ENCODE results near the gene GPBAR1. TPM values are rescaled to one million over a fixed set of nuclear protein-coding genes. Genes with fewer than 3 reads are reported as not detected.

Gene GPBAR1
- total RNA-seq, 6 donors from 2014 or later = 0.33 to 6.4 (median 4.1) TPM

GRCh38 chr2:218281449-218281848 lies 20.6 kb downstream of the GPBAR1 start:
- DNase-seq = peak in 1 of 2 donors; percentile 78

GRCh38 chr2:218282173-218282991 lies 21.6 kb downstream of the GPBAR1 start:
- Histone ChIP-seq H3K27ac (peak overlapping the region; percentile 79 to 99 (median 90)), H3K36me3 (peaks cover 25 to 70% (median 52%) of the 10 kb centered on the region in 4 donors), H3K27me3 (no peaks in the 10 kb centered on the region), H3K4me3 (no peak overlapping the region), H3K9me3 (no peaks in the 10 kb centered on the region), H3K4me1 (peaks cover 52 to 64% (median 62%) of the 10 kb centered on the region in 4 donors)
- DNase-seq (peak in 1 of 2 donors; percentile 86), ATAC-seq (ENCODE audit: low FRiP score in 2 of 2) (peak in 1 of 2 donors; percentile 51)
- WGBS, 2 donors = 47 to 52% methylated on average over 10 to 17 of the region's 17 CpGs
- TF ChIP-seq POLR2AphosphoS5 (IDR thresholded peaks at IDR 0.05) (peak; percentile 22 to 59), EP300 (IDR thresholded peaks at IDR 0.05) (peak in 1 of 4 donors; percentile 34), POLR2A (IDR thresholded peaks at IDR 0.05) (no peak)

More at GRCh38 chr2:218281449-218281848, 20.6 kb downstream of the GPBAR1 start:
- Histone ChIP-seq H3K27me3 (no peaks in the 10 kb centered on the region), H3K4me1 (peaks cover 51 to 59% (median 53%) of the 10 kb centered on the region in 4 donors), H3K27ac (peak overlapping the region; percentile 79 to 99 (median 90)), H3K4me3 (no peak overlapping the region), H3K9me3 (no peaks in the 10 kb centered on the region), H3K36me3 (peaks cover 34 to 79% (median 62%) of the 10 kb centered on the region in 4 donors)
- TF ChIP-seq EP300 (IDR thresholded peaks at IDR 0.05) (no peak), POLR2A (IDR thresholded peaks at IDR 0.05) (no peak), POLR2AphosphoS5 (IDR thresholded peaks at IDR 0.05) (no peak), CTCF (IDR thresholded peaks at IDR 0.05) (no peak)
- no peak for ATAC-seq (ENCODE audit: low FRiP score in 2 of 2)
- WGBS, 2 donors = 35 to 47% methylated on average over 3 of the region's 3 CpGs

GRCh38 chr2:218284106-218284811 lies 23.4 kb downstream of the GPBAR1 start:
- Histone ChIP-seq H3K27me3 (no peaks in the 10 kb centered on the region), H3K36me3 (peaks cover 20 to 51% (median 34%) of the 10 kb centered on the region in 4 donors), H3K27ac (peak overlapping the region; percentile 79 to 100 (median 99)), H3K9me3 (no peaks in the 10 kb centered on the region), H3K4me1 (peaks cover 71 to 83% (median 80%) of the 10 kb centered on the region in 4 donors), H3K4me3 (peak overlapping the region in 1 of 4 donors; percentile 18)
- DNase-seq (peak in 1 of 2 donors; percentile 69), ATAC-seq (ENCODE audit: low FRiP score in 2 of 2) (peak in 1 of 2 donors; percentile 48)
- TF ChIP-seq CTCF (IDR thresholded peaks at IDR 0.05) (no peak), POLR2A (IDR thresholded peaks at IDR 0.05) (no peak), EP300 (IDR thresholded peaks at IDR 0.05) (no peak), POLR2AphosphoS5 (IDR thresholded peaks at IDR 0.05) (no peak)
- WGBS, 2 donors = 58 to 68% methylated on average over 13 to 16 of the region's 16 CpGs

- Histone ChIP-seq H3K27ac (peak overlapping the region; percentile 97 to 100 (median 99)), H3K36me3 (peaks cover 7 to 37% (median 20%) of the 10 kb centered on the region in 4 donors), H3K4me3 (peak overlapping the region in 2 of 4 donors; percentile 38 to 97), H3K4me1 (peaks cover 84 to 96% (median 94%) of the 10 kb centered on the region in 4 donors), H3K9me3 (no peaks in the 10 kb centered on the region), H3K27me3 (no peaks in the 10 kb centered on the region)
- TF ChIP-seq POLR2AphosphoS5 (IDR thresholded peaks at IDR 0.05) (peak in 1 of 2 donors; percentile 35), CTCF (IDR thresholded peaks at IDR 0.05) (no peak), EP300 (IDR thresholded peaks at IDR 0.05) (no peak), POLR2A (IDR thresholded peaks at IDR 0.05) (peak in 1 of 4 donors; percentile 30)
- ATAC-seq (ENCODE audit: low FRiP score in 2 of 2) = peak in 1 of 2 donors; percentile 44
- WGBS, 2 donors = 16 to 19% methylated on average over 3 to 6 of the region's 6 CpGs
- peak in 1 of 2 donors; percentile 86 for DNase-seq
Measured at GRCh38 chr2:218285604-218286003, 24.8 kb downstream of the GPBAR1 start.

Data from upper lobe of left lung (tissue), 6 donors.